GM10266 (cell line): ENCODE data around the gene PURA.
A peak's percentile ranks its signal among the peaks of the same experiment; 100 is the strongest.

Source experiments
- DNase-seq: peaks from one replicate; pipeline ENCODE4 v3.0.0; 2012; ENCODE audit errors: extremely low spot score
- CTCF ChIP-seq: IDR thresholded peaks from 2 replicates; pipeline ENCODE4 v1.5.1; 2012; ENCODE audit warnings: mild to moderate bottlenecking, low read depth; ENCODE audit not compliant: control insufficient read depth, insufficient read depth; ENCODE audit errors: missing control alignments

Gene PURA

GRCh38 chr5:140113180-140113698 is 670 bp upstream of the PURA start:
- no peak for DNase-seq

DNA sequence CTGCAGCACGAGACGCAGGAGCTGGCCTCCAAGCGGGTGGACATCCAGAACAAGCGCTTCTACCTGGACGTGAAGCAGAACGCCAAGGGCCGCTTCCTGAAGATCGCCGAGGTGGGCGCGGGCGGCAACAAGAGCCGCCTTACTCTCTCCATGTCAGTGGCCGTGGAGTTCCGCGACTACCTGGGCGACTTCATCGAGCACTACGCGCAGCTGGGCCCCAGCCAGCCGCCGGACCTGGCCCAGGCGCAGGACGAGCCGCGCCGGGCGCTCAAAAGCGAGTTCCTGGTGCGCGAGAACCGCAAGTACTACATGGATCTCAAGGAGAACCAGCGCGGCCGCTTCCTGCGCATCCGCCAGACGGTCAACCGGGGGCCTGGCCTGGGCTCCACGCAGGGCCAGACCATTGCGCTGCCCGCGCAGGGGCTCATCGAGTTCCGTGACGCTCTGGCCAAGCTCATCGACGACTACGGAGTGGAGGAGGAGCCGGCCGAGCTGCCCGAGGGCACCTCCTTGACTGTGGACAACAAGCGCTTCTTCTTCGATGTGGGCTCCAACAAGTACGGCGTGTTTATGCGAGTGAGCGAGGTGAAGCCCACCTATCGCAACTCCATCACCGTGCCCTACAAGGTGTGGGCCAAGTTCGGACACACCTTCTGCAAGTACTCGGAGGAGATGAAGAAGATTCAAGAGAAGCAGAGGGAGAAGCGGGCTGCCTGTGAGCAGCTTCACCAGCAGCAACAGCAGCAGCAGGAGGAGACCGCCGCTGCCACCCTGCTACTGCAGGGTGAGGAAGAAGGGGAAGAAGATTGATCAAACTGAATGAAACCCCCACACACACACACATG is 654 bp downstream of the PURA start:
- TF ChIP-seq CTCF, result no peak
- DNase-seq, result peak; percentile 40

More at GRCh38 chr5:140113180-140113698, 670 bp upstream of the PURA start:
- no peak for TF ChIP-seq CTCF

DNA sequence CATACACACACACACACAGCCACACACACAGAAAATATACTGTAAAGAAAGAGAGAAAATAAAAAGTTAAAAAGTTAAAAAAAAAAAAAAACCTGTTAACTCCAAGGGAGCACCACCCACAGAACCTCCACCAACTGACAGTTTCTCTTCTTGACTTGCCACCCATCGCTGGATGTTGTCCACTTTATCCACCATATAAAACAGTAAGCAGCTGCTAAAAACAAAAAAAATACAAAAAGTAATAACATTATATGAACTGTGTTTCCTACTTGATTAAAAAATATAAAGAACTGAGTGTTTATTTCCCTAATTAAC is 1.2 kb downstream of the PURA start:
- DNase-seq, result no peak
- no peak for TF ChIP-seq CTCF

GRCh38 chr5:140116716-140117115 is 2.8 kb downstream of the PURA start:
- no peak for DNase-seq
- no peak for TF ChIP-seq CTCF

DNA sequence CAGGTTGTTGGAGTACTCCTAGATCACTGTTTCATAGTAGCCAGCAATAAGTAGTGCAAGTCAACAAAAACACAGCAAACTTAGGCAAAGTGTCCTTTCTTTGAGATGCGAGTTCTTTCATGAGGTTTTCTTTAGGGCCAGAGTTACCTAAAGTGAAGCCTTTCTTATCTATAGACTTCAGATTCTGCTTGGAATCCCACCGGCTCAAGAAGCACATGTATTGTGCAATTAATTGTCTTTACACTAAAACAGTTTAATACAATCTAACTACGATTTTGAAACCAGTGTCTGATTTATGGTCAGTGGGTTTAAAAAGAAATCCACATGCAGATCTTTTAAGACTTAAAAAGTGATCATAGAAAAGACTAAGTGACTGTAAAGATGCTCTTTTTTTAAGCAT is 3.6 kb downstream of the PURA start:
- DNase-seq, result no peak
- TF ChIP-seq CTCF, result no peak

DNA sequence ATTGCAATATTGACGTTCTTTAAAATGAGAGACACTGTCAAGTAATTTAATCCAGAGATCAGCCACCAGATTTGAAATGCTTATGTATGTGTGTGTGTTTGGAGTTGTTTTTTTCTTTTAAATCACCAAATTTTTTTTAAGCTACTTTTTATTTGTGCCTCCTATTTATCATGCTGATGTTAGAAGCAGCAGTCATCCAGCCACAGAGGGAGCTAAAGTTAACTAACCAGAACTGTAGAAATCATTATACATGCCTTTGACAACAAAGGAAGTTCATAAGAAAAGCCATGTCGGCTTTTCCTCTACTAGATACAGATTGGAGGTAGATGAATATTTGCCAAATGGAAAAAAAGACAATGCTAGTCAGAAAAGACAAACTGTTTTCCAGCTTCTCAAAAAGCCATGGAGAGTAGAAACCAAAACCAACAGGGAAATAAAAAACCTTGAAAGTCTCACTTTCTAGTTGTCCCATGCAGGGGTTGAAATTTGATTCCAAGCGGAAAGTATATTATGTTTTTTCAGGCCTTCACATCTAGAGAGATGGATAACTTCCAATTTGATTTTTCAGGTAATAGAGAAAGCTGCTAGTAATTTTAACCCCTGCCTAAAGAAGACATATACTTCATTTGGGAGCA is 4.5 kb downstream of the PURA start:
- peak; percentile 5 for TF ChIP-seq CTCF
- DNase-seq, result no peak

GRCh38 chr5:140125637-140126036 is 11.7 kb downstream of the PURA start, which contains the start of gene IGIP:
IGIP (plus strand) TSS chr5:140125937; CDS start chr5:140128477, 2,540 bp downstream.
- no peak for DNase-seq
- TF ChIP-seq CTCF, result no peak
